ENCODE measurements around the gene EHMT1.
"Not testable (repeated sequence)": the region's sequence is repeated elsewhere in the genome, so short reads cannot be mapped to it uniquely, and the experiment has no call there.

The EHMT1 gene

GRCh38 chr9:137590469-137591383 lies 28.1 kb upstream of the EHMT1 start, which contains the start of gene ZMYND19:
Gene ZMYND19, minus strand, starts transcription at chr9:137590512. Its CDS starts 249 bp downstream, at chr9:137590263.
- peak; percentile 87 to 93 for DNase-seq

DNA sequence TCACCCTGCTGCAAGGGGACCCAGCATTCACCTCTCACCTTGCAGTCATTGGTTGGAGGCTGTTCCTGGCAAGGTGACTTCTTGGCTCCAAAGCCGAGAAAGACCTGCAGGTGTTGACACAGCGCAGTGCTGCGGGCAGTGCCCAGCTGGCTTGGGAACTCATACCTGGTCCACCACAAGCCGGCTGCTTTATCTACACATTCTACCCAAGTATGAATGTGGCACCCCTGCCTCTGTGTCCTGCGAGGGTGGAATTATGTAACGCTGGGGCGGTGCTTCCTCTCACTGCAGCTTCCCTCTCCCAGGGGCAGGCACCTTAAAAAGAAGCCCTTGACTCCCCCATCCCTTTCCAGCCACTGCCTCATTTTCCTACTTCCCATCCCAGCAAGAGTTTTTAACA lies 26.0 kb upstream of the EHMT1 start:
- no peak for DNase-seq

- DNase-seq: no peak
Measured at GRCh38 chr9:137593176-137593575, 25.6 kb upstream of the EHMT1 start.

GRCh38 chr9:137596577-137596976 lies 22.2 kb upstream of the EHMT1 start:
- not testable (repeated sequence) for DNase-seq

DNA sequence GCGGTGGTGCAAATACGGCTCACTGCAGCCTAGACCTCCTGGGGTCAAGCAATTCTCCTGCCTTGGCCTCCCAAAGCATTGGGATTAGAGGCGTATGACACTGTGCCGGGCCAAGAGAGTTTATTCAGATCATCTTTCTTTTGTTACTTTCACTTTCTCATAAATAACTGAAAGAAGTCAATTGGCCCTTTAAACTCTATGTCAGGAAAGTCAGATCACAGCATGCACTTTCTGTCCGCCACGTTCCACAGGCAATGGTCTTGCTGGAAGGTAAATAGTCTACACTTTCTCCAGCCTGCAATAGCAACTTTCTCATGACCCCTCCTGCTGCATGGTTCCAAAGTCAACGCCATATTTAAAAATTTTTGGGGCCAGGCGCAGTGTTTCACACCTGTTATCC lies 19.9 kb upstream of the EHMT1 start:
- DNase-seq: no peak

DNA sequence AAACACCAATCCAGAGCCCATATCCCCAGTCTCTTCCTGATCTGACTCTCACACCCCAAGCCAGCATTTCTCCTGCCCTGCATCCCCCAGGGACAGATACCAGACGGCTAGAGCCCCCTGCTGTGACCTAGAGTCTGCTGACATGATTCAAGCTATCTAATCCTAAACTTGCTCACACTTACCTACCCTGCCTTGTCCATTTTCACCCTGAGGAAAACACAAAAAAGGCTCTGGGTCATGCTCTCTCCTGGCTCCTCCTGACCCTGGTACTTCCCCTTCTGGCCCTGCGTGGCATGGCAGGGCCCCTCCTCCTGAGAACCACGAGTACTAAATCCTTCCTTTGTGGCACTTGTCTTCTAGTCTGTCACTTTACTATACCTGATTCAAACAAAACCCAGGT lies 16.1 kb upstream of the EHMT1 start:
- DNase-seq: no peak

- no peak for DNase-seq
Measured at GRCh38 chr9:137603879-137604278, 14.9 kb upstream of the EHMT1 start.

- DNase-seq: no peak
Measured at GRCh38 chr9:137604345-137605086, 14.3 kb upstream of the EHMT1 start.

DNA sequence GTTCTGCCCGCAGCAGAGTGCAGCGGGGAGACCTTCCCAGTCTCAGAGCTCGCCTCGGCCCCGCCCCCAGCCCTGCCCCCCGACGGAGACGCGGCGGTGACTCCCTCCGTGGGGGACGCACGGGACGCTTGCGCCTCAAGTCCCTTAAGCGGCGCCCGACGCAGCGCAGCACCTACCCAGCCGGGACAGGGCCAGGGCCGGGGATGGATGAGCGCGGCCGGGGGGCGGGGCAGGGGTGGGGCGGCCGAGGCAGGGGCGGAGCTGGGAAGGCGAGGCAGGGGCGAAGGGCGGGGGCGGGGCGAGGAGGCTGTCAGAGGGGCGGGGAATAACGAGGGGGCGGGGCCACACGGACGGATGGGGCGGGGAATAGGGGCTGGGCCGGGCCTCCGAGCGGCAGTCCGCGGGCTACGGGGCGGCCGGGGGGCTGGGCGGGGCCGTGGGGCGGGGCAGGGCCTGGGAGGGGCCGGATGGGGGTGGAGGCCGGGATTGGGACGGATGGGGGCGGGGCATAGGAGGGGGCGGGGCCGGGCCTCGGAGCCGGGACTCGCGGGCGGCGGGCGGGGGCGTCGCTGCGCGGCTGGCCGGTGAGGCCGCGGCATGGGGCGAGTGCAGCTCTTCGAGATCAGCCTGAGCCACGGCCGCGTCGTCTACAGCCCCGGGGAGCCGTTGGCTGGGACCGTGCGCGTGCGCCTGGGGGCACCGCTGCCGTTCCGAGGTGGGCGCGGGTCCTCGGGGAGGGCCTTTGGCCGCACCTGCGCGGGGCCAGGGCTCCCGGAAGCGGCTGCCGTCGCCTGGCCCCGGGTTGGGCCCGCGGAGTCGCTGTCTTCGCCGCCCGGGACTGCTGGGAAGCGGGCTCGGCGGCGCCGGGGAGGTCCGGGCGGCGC lies 13.4 kb upstream of the EHMT1 start, which contains the start of gene ARRDC1:
TSS of gene ARRDC1 (plus strand) at position 566 of the 884 bp plus-strand sequence. CDS start at position 598, 32 bp downstream.
- peak; percentile 93 to 94 for DNase-seq

DNA sequence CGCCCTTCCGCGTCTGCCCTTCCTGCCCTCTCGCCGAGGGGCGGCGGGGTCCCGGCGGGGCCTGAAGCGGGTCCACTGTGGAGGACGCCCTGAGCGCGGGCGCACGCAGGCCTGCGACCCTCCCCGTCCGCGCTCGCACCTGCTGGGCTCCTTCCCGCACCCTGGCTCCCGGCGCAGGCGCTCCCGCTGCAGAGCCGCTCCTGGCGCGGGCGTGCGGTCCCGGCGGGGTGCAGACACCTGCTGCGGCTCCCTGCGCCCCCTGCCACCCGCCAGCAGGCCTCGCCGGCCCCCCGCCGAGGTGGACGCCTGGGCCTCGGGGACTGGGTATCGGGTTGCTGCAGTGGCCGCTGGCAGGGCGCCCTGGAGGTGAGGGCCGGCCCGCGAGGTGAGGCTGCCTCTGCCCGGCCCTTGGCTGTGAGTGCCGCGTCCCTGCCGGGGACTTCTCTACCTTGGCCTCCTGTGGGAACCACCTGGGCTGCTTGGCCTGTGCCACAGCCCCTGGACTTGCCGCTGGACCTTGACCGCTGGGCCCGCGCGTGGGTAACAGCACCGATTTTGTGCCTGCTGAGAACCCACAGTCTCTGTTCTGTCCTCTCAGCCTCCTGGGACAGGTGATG lies 12.7 kb upstream of the EHMT1 start:
- no peak for DNase-seq

- no peak for DNase-seq
Measured at GRCh38 chr9:137606734-137607138, 12.1 kb upstream of the EHMT1 start.

DNA sequence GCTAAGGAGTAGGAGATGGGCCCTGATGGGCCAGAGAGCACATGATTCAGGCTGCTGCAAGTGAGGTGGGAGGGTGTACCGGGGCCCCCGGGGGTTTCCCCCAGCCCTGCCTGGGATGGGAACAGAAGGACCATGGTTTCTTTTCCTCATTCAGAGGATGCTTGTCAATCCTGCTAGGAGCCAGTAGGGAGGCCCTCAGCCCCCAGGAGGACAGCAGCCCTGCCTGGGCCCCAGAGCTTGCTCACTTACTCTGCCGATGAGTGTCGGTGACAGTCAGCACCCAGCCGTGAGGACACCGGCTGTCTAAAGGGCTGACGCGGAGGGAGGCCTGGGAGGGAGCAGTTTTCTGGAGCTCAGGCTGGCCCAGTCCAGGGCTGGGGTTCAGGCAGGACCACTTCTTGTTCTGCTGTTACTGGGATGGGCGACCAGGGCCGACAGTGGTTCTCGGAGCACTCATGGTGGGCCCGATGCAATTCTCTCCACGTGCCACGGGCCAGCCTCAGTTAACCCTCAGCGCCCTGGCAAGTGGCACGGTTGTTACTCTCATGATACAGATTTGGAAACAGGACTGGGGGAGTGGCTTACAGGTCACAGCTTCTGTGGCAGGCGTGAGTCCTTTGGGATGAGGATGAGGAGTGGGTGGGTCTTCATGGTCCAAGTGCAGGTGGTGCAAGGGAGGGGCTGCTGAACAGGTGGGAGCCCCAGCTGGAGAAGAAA lies 11.5 kb upstream of the EHMT1 start:
- DNase-seq: no peak

DNA sequence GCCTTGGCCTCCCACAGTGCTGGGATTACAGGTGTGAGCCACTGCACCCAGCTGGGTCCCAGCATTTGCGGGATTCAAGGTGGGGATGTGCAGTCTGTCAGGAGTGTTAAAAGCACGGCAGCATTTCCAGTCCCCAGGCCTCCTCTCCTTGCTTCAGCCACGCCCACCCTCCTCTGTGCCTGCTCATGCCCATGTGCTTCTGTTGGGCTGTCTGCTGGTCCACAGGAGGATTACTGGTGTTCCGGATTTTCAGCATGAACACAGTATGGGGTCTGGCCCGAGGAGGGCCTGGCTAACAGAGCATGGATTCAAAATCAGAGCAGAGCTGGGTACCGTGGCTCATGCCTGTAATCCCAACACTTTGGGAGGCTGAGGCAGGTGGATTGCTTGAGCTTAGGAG lies 7.9 kb upstream of the EHMT1 start:
- DNase-seq: no peak

DNA sequence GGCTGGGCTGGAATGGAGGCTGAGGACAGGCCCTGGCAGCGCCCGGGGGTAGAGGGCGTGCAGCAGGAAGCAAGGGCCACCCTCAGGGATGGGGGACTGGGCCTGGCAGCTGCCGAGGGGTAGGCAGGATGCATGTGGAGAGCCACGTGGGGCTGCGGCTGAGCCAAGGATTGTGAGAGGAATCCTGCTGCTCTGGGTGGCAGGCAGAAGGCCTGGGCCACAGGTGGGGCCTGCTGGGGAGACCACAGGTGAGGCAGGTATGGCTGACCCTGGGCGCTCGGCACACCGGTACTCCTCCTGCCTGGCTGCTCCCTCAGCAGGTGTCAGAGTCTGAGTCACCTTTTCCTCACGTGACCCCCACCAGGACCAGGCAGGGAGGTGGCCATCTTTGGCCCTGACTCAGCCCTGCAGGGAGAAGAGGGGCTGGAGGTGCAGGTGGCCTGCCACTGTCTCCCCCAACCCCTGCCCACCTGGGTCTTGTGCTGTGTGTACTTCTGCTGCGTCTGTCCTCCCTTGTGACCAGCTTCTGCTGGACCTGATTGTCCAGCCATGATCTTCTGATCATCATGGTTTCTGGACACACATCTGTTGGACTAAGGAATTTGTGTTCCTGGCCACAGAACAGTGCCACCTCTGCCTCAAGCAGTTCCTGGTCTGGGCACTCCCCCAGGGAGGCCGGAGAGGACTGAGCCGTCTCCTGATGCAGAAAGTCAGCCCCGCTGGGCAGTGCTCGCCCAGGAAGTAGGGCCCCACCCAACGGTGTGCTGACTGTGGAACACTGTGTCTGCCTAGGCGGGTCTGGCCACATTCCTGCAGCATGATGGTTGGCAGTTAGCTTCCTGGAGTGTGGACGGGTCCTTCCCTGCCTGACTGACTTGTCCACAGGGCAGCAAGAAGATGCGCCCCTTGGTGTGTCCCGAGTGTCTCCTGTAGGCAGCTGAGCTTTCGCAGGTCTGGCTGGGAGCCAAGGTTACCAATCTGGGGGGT lies 6.9 kb upstream of the EHMT1 start:
- DNase-seq: no peak

DNA sequence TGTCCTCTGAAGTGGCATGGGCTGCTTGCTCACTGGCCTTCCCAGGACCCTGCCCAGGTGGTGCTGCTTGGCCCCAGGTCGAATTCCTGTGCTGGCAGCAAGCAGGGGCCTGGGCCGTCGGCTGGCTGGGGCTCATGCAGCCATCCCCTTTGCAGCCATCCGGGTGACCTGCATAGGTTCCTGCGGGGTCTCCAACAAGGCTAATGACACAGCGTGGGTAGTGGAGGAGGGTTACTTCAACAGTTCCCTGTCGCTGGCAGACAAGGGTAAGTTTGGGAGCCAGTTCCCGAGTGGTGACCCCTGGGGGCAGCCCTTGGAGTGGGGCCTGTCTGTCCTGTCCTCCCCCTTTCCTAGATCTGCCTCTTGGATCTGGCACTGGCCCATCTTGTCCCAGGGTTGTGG lies 6.1 kb upstream of the EHMT1 start:
- DNase-seq: no peak

DNA sequence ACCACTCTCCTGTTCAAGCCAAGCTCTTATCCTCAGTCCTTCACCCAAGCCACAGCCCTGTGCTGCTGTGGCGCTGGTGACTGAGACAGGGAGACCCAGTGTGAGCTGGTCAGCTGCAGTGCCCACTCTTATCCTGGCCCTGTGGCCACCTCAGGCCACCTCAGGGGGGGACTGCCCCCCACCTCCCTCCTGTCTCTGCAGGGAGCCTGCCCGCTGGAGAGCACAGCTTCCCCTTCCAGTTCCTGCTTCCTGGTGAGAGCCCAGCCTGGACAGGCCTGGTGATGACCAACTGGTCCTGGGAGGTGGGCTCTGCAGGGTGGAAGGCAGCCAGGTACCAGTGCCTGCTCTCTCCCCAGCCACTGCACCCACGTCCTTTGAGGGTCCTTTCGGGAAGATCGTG lies 5.5 kb upstream of the EHMT1 start:
- no peak for DNase-seq

DNA sequence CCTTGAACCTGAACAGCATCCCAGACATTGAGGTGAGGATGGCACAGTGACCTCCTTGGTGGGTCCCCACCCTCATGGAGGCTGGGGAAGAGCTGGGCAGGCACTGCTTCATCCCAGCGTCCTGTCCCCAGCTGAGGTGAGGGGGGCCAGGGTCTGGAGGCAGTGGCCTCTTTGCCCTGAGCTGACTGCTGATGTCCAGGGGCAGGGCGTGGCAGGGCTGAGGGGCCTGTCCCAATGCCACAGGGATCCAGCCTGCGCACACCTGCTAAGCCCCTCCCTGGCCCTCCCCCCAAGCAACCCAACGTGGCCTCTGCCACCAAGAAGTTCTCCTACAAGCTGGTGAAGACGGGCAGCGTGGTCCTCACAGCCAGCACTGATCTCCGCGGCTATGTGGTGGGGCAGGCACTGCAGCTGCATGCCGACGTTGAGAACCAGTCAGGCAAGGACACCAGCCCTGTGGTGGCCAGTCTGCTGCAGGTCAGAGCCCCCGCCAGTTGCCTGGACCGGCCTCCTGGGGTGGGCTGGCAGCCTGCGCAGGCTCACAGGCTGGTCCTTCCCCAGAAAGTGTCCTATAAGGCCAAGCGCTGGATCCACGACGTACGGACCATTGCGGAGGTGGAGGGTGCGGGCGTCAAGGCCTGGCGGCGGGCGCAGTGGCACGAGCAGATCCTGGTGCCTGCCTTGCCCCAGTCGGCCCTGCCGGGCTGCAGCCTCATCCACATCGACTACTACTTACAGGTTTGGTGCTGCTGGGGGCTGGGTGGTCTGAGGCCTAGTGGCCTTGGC lies 4.9 kb upstream of the EHMT1 start:
- no peak for DNase-seq

- DNase-seq: no peak
Measured at GRCh38 chr9:137614631-137615386, 4.0 kb upstream of the EHMT1 start.

GRCh38 chr9:137615387-137615871 lies 3.4 kb upstream of the EHMT1 start:
- DNase-seq: no peak

Measured in CD4-positive, alpha-beta T cell treated with Interferon alpha-2 for 1 hour (primary cell).